Glutamatergic neuron (in vitro differentiated cells): Measurements from ENCODE around the gene SLC25A29. TPM values are rescaled to one million over a fixed set of nuclear protein-coding genes. Genes with fewer than 3 reads are reported as not detected.

Experiments used
- DNase-seq: peaks from one replicate; pipeline ENCODE4 v3.0.0; 2022
- H3K27ac Mint-ChIP-seq: one replicate; pipeline ENCODE4 v1.8.0; 2020; ENCODE audit warnings: mild to moderate bottlenecking, mixed read lengths, inconsistent platforms; ENCODE audit not compliant: unreplicated experiment
- H3K27me3 Mint-ChIP-seq: one replicate; pipeline ENCODE4 v1.8.0; 2020; ENCODE audit warnings: mild to moderate bottlenecking, moderate library complexity, mixed read lengths, inconsistent platforms; ENCODE audit not compliant: unreplicated experiment
- H3K36me3 Mint-ChIP-seq: one replicate; pipeline ENCODE4 v1.8.0; 2020; ENCODE audit warnings: mild to moderate bottlenecking, mixed read lengths, inconsistent platforms; ENCODE audit not compliant: unreplicated experiment
- H3K4me1 Mint-ChIP-seq: one replicate; pipeline ENCODE4 v1.8.0; 2020; ENCODE audit warnings: mild to moderate bottlenecking, low read depth, mixed read lengths, inconsistent platforms; ENCODE audit not compliant: unreplicated experiment
- H3K4me3 Mint-ChIP-seq: one replicate; pipeline ENCODE4 v1.8.0; 2020; ENCODE audit warnings: mild to moderate bottlenecking, mixed read lengths, inconsistent platforms; ENCODE audit not compliant: unreplicated experiment
- H3K9me3 Mint-ChIP-seq: one replicate; pipeline ENCODE4 v1.8.0; 2020; ENCODE audit warnings: mild to moderate bottlenecking, moderate library complexity, mixed read lengths, inconsistent platforms; ENCODE audit not compliant: unreplicated experiment
- CTCF ChIP-seq: fragments of 200-600 bp; sonication (generic); IDR thresholded peaks from one replicate; pipeline ENCODE4 v1.5.0; 2021; ENCODE audit not compliant: partially characterized antibody, unreplicated experiment
- total RNA-seq: library from RNA; stranded (reverse); fragmentation: NEBNext Ultra II Directional; extraction: Animal tissue kit (Norgen Biotek cat#: 25700); gene quantifications from one replicate; pipeline ENCODE4 v1.2.1, GENCODE V29; 2021; ENCODE audit not compliant: unreplicated experiment

The SLC25A29 gene
- total RNA-seq, 1 donor from 2014 or later, result 409 TPM

DNA sequence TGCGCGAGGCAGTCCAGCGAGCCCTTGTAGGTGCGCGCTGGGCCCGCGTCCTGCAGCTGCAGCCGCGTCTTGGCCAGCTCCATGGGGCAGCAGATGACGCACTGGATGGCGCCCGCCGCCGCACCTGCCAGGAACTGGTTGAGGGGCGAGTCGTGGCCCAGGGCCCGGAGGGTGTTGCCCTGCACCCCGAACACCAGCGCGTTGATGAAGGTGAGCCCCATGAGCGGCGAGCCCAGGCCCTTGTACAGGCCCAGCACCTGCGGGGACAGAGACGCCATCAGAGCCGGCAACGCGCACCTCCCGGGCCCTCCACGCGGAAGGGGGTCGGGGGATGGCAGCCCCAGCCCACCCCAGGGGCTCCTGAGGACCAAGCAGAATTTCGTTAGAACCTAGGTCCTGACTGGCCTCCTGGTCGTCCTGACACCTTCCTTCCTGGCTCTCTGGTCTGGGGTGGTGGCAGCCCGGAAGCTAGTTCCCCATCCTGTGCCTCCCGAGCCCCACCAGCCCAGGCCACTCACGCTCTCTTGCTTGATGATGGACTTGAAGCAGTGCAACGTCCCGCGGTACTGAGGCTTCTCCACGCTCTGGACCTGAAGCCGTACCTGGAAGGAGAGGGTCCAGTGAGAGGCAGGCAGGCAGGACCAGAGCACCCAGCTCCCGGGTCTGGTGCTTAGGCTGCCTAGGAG lies 13.3 kb downstream of the SLC25A29 start:
- no peaks in the 10 kb centered on the region for H3K36me3 Mint-ChIP-seq
- H3K4me3 Mint-ChIP-seq, result no peak overlapping the region
- H3K4me1 Mint-ChIP-seq, result peaks cover 18% of the 10 kb centered on the region
- no peak for DNase-seq
- no peak for TF ChIP-seq CTCF
- no peak overlapping the region for H3K27ac Mint-ChIP-seq
- H3K9me3 Mint-ChIP-seq, result peaks cover 5% of the 10 kb centered on the region
- H3K27me3 Mint-ChIP-seq, result peaks cover 11% of the 10 kb centered on the region

DNA sequence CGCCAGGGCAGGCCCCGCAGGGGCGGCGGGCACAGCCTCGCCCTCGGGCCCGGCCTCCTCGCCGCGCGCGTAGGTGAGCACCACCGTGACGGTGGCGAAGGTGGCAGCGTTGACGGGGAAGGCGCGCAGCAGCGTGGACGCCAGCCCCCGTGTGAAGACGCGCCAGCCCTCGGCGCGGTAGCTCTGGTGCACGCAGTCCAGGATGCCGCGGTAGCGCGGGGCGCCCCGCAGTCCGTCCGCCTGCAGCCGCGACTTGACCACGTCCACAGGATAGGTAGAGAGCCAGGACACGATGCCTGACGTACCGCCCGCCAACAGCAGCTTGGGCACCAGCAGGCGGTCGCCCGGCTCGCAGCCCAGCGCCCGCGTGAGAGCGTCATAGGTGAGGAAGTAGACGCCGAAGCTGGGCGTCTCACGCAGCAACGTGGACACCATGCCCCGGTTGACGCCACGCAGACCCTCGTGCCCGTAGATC lies 13.9 kb downstream of the SLC25A29 start:
- Mint-ChIP-seq H3K27ac (no peak overlapping the region), H3K36me3 (no peaks in the 10 kb centered on the region), H3K27me3 (peaks cover 12% of the 10 kb centered on the region), H3K9me3 (peaks cover 8% of the 10 kb centered on the region), H3K4me1 (peaks cover 20% of the 10 kb centered on the region), H3K4me3 (no peak overlapping the region)
- no peak for TF ChIP-seq CTCF
- peak; percentile 10 for DNase-seq

GRCh38 chr14:100291305-100292075 lies 14.8 kb downstream of the SLC25A29 start:
- no peaks in the 10 kb centered on the region for H3K36me3 Mint-ChIP-seq
- H3K27me3 Mint-ChIP-seq, result peaks cover 9% of the 10 kb centered on the region
- no peak overlapping the region for H3K27ac Mint-ChIP-seq
- peaks cover 23% of the 10 kb centered on the region for H3K4me1 Mint-ChIP-seq
- peak; percentile 5 for DNase-seq
- TF ChIP-seq CTCF, result no peak
- no peak overlapping the region for H3K4me3 Mint-ChIP-seq
- peaks cover 8% of the 10 kb centered on the region for H3K9me3 Mint-ChIP-seq

DNA sequence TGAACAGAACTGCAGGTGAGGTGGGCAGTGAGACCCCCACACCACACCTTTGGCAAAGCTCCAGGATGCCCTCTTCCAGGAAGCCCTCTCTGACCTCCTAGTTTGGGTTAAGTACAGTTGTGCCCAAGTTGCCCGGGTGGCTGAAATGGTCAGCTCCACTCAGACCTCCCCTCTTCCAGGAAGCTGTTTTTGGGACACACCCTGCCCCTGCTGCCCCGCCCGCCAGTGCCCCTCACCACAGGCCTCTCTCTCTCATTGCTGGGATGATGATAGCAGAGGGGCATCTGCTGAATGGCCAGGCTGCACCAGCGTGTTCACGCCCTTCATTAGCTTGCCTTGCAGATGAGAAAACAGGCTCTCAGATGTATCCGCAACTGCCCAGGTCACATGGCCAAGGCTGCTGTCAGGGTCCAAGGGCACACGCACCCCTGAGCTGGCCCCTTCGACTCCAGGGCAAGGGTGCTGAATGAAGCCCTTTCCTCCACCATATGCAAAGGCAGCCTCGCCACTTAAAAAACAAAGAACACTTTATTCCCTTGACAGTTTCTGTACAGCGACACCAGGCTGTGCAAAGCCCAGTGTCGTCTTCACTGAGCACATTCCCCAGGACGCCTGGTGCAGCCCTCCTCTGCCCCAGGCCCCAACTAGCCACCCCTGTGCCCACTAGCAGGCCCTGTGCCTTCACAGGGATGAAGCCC lies 15.5 kb downstream of the SLC25A29 start:
- peak overlapping the region; percentile 25 for H3K4me3 Mint-ChIP-seq
- peak; percentile 20 for DNase-seq
- H3K27ac Mint-ChIP-seq, result peak overlapping the region; percentile 62

More for the DNA sequence above, 15.5 kb downstream of the SLC25A29 start:
- Mint-ChIP-seq H3K9me3 (peaks cover 11% of the 10 kb centered on the region), H3K4me1 (peaks cover 23% of the 10 kb centered on the region), H3K27me3 (peaks cover 14% of the 10 kb centered on the region), H3K36me3 (no peaks in the 10 kb centered on the region)
- no peak for TF ChIP-seq CTCF
